ENCODE data around the gene SLC35A3.

GRCh38 chr1:99992760-99993467 is 23.1 kb downstream of the SLC35A3 start:
- TF ChIP-seq CTCF (IDR thresholded peaks at IDR 0.05), result no peak
- no peak for TF ChIP-seq POLR2A (IDR thresholded peaks at IDR 0.05)

Data from adrenal gland (tissue), 5 donors.